PFSK-1 (cell line): ENCODE results near the gene CACNB2.

ENCODE experiments used
- FOXP2 ChIP-seq: optimal IDR thresholded peaks from 2 replicates; pipeline ENCODE3; 2011; ENCODE audit warnings: borderline replicate concordance, control low read depth, inconsistent platforms; ENCODE audit not compliant: insufficient read depth; ENCODE audit errors: extremely low read length, extremely low read depth
- POLR2AphosphoS5 ChIP-seq: IDR thresholded peaks from 2 replicates; pipeline ENCODE4 v1.6.1; 2012; ENCODE audit warnings: low read depth, mild to moderate bottlenecking, control low read depth, low read length, moderate library complexity
- SIN3A ChIP-seq: IDR thresholded peaks from 2 replicates; pipeline ENCODE4 v1.6.1; 2012; ENCODE audit warnings: mild to moderate bottlenecking, low read length, moderate library complexity, borderline replicate concordance; ENCODE audit not compliant: insufficient read depth
- TAF1 ChIP-seq: IDR thresholded peaks from 2 replicates; pipeline ENCODE4 v1.6.1; 2012; ENCODE audit warnings: low read length, control low read depth, borderline replicate concordance; ENCODE audit not compliant: insufficient read depth
- TF ChIP-seq, protein P1 (sequence below), 2 experiments: IDR thresholded peaks; 2 replicates each; pipeline versions ENCODE4 v1.6.1 to v1.8.0; 2011 to 2012; ENCODE audit warnings: low read depth in 2 of 2, low read length in 2 of 2, control low read depth in 1 of 2, inconsistent platforms in 1 of 2, mild to moderate bottlenecking in 1 of 2, moderate library complexity in 1 of 2; ENCODE audit not compliant: insufficient read depth in 1 of 2

CACNB2 gene

DNA sequence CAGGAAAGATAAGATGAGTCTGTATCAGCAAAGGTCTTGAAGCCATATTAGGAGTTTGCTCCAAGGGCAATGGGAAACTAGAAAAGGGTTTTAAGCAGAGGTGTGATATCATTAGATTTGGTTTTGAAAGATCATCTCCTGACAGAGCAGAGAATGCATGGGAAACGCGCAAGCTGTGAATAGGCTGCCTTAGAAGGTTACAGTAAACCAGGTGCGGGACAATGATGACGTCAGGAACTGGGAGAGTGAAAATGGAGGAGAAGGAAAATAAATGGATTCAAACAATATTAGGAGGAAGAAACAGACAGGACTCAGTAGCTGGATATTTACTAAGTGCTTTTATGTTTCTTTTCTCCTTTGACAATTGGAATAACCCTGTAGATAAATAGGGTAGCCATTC, 50.6 kb downstream of the CACNB2 start:
- TF ChIP-seq FOXP2 (no peak), POLR2AphosphoS5 (no peak), SIN3A (no peak)
- TF ChIP-seq, protein P1, sequence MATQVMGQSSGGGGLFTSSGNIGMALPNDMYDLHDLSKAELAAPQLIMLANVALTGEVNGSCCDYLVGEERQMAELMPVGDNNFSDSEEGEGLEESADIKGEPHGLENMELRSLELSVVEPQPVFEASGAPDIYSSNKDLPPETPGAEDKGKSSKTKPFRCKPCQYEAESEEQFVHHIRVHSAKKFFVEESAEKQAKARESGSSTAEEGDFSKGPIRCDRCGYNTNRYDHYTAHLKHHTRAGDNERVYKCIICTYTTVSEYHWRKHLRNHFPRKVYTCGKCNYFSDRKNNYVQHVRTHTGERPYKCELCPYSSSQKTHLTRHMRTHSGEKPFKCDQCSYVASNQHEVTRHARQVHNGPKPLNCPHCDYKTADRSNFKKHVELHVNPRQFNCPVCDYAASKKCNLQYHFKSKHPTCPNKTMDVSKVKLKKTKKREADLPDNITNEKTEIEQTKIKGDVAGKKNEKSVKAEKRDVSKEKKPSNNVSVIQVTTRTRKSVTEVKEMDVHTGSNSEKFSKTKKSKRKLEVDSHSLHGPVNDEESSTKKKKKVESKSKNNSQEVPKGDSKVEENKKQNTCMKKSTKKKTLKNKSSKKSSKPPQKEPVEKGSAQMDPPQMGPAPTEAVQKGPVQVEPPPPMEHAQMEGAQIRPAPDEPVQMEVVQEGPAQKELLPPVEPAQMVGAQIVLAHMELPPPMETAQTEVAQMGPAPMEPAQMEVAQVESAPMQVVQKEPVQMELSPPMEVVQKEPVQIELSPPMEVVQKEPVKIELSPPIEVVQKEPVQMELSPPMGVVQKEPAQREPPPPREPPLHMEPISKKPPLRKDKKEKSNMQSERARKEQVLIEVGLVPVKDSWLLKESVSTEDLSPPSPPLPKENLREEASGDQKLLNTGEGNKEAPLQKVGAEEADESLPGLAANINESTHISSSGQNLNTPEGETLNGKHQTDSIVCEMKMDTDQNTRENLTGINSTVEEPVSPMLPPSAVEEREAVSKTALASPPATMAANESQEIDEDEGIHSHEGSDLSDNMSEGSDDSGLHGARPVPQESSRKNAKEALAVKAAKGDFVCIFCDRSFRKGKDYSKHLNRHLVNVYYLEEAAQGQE (IDR thresholded peaks at IDR 0.05; ENCODE audit: insufficient read depth in 1 of 2, low read depth in 2 of 2, low read length in 2 of 2), result no peak

DNA sequence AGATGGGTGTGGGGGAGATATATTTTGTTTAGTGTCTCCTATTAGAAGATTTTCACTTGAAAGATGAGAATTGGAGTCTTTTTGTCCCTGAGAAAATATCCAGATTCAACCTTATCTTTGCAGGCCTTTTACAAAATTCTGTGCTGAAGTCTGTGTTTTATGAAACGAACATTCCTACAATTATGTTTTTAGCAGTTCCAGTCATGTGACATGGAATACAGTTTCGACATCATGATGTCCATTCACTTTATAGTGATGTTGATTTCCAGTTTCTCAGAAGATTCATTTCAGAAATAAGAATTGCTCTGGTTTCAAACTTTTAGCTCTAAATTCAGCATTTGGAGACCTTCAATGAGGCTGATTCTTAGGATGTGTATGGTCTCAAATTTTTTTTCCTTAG, 54.4 kb downstream of the CACNB2 start:
- TF ChIP-seq, protein P1 (IDR thresholded peaks at IDR 0.05; ENCODE audit: insufficient read depth in 1 of 2, low read depth in 2 of 2, low read length in 2 of 2), result no peak
- no peak for TF ChIP-seq POLR2AphosphoS5
- TF ChIP-seq TAF1, result no peak
- TF ChIP-seq SIN3A, result no peak
- no peak for TF ChIP-seq FOXP2

DNA sequence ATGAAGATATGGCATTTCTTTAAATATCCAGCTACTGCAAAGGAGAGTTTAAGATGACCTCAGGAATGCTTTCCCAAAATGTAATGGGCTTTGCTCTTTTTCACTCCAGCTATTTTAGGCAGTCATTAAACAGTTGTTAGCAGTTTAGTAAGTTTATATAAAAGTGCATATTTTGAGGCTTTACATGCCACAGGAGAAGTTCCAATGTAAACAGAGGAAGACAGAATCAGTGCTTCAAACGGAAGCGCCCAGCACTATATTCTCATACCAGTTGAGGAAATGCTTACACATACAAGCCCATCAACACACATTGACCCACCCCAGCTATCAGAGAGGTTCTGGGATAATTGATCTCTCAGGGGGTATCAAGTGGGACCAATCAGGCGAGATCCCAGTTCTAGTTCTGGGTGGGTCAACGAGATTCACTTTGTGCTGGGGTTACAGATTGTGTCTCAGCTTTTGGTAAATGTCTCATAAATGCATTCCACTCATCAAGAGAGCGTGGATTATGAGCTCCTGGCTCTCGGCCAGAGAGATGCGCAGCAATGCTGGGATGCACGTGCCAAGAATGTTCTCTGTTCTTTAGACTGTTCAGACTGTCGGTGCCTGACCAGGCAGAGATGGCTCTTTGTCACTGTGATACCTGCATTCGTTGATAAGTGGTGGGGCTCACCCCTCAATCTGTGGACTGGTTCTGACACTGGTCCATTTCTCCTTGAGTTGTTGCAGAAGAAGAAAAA, 55.0 kb downstream of the CACNB2 start:
- TF ChIP-seq, protein P1 (IDR thresholded peaks at IDR 0.05; ENCODE audit: insufficient read depth in 1 of 2, low read depth in 2 of 2, low read length in 2 of 2), result no peak
- TF ChIP-seq FOXP2 (no peak), SIN3A (no peak), TAF1 (no peak), POLR2AphosphoS5 (no peak)

DNA sequence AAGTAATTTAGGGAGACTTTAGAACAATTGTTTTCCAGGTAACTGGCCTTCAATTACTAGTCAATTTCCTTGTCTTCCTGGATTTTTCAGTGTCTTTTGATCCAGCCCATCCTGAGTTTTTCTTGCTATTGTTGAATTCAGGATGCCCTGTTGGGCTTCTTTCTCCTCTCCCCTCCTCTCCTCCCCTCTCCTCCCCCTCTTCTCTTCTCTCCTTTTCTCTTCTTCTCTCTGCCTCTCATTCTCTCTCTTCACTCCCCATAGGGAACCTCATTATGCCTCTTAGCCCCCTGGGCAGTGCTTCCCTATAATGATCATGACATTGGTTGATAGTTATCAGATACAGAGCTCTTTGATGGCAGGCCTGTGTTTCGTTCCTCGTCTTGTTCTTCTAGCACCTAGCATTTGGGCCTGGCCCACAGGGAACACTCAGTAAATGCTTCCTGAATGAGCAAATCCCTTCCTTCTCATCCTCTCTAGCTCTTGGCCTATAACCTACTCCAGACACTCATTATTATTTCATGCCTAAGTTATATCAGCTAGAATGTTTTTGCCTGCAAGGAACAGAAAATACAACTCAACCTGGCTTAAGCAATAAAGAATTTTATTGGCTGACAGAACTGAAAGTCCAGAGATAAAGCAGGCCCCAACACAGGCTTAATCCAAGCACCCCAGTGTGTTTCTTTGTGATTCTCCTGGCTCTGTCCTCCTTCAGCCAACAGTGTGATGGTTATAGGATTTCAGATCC, 56.8 kb downstream of the CACNB2 start:
- TF ChIP-seq TAF1 (no peak), SIN3A (no peak), FOXP2 (no peak), POLR2AphosphoS5 (no peak)
- TF ChIP-seq, protein P1 (IDR thresholded peaks at IDR 0.05; ENCODE audit: insufficient read depth in 1 of 2, low read depth in 2 of 2, low read length in 2 of 2), result no peak
